PC-9 (cell line): Measurements from ENCODE around the gene TNXB.
"Not testable (repeated sequence)": the region's sequence is repeated elsewhere in the genome, so short reads cannot be mapped to it uniquely, and the experiment has no call there.

Experiments
- EZH2 ChIP-seq: fragments of 200-600 bp; sonication (generic); IDR thresholded peaks from 2 replicates; pipeline ENCODE4 v1.8.0; 2017; ENCODE audit warnings: antibody characterized with exemption, low read depth
- TF ChIP-seq, protein P1 (sequence below): fragments of 200-600 bp; sonication (generic); conservative IDR thresholded peaks from 2 replicates; pipeline ENCODE4 v1.6.1; 2017; ENCODE audit warnings: mixed run types, antibody characterized with exemption, mild to moderate bottlenecking, moderate library complexity

DNA sequence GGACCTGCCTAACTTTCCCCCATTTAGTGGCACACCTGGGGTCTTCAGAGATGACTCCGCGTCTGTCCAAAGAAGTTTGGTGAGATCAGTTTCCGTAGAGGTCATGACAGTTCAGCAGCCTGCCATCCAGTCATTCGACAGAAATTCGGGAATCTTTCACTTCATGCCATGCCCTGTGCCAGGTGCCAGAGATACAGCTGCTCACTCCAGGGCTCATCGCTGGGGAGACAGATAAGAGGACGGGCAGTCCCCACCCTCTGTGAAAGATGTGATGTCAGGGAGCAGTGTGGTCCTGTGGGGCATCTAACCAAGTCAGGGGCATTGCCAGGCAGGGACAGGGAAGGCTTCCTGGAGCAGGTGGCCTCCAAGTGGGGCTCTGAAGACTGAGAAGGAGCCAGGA lies 105.8 kb downstream of the TNXB start:
- TF ChIP-seq EZH2: not testable (repeated sequence)
- TF ChIP-seq, protein P1, sequence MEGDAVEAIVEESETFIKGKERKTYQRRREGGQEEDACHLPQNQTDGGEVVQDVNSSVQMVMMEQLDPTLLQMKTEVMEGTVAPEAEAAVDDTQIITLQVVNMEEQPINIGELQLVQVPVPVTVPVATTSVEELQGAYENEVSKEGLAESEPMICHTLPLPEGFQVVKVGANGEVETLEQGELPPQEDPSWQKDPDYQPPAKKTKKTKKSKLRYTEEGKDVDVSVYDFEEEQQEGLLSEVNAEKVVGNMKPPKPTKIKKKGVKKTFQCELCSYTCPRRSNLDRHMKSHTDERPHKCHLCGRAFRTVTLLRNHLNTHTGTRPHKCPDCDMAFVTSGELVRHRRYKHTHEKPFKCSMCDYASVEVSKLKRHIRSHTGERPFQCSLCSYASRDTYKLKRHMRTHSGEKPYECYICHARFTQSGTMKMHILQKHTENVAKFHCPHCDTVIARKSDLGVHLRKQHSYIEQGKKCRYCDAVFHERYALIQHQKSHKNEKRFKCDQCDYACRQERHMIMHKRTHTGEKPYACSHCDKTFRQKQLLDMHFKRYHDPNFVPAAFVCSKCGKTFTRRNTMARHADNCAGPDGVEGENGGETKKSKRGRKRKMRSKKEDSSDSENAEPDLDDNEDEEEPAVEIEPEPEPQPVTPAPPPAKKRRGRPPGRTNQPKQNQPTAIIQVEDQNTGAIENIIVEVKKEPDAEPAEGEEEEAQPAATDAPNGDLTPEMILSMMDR: not testable (repeated sequence)
